ENCODE results near the gene GLIS1. TPM values are rescaled to one million over a fixed set of nuclear protein-coding genes. Genes with fewer than 3 reads are reported as not detected.

Gene GLIS1
- total and polyA plus RNA-seq, 12 donors: 0.06 to 0.10 (median 0.09) TPM; not detected in 7

- H3K4me3 ChIP-seq: no peak overlapping the region
- H3K27me3 ChIP-seq: peaks cover 0 to 14% (median 0%) of the 10 kb centered on the region in 7 donors
- DNase-seq: no peak
- H3K4me1 ChIP-seq: no peaks in the 10 kb centered on the region
- intact Hi-C loops (cut with DNase I): no loop called here
- peaks cover 0 to 11% (median 0%) of the 10 kb centered on the region in 11 donors for H3K9me3 ChIP-seq
- 87 to 92% methylated on average over 2 of the region's 2 CpGs for WGBS, 2 donors
- no peaks in the 10 kb centered on the region for H3K36me3 ChIP-seq
- ATAC-seq: no peak
- no peak overlapping the region for H3K27ac ChIP-seq
- TF ChIP-seq, protein P1, sequence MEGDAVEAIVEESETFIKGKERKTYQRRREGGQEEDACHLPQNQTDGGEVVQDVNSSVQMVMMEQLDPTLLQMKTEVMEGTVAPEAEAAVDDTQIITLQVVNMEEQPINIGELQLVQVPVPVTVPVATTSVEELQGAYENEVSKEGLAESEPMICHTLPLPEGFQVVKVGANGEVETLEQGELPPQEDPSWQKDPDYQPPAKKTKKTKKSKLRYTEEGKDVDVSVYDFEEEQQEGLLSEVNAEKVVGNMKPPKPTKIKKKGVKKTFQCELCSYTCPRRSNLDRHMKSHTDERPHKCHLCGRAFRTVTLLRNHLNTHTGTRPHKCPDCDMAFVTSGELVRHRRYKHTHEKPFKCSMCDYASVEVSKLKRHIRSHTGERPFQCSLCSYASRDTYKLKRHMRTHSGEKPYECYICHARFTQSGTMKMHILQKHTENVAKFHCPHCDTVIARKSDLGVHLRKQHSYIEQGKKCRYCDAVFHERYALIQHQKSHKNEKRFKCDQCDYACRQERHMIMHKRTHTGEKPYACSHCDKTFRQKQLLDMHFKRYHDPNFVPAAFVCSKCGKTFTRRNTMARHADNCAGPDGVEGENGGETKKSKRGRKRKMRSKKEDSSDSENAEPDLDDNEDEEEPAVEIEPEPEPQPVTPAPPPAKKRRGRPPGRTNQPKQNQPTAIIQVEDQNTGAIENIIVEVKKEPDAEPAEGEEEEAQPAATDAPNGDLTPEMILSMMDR (IDR thresholded peaks at IDR 0.05): no peak
Measured at GRCh38 chr1:53568540-53568939, 170.4 kb downstream of the GLIS1 start.

DNA sequence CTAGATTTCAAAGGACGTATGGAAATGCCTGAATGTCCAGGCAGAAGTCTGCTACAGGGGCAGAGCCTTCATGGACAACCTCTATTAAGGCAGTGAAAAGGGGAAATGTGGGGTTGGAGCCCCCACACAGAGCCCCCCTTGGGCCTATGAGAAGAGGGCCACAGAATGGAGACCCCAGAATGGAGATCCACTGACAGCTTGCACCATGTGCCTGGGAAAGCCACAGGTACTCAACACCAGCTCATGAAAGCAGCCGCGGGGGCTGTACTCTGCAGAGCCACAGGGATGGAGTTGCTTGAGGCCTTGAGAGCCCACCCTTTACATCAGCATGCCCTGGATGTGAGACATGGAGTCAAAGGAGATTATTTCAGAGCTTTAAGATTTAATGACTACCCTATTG, 171.1 kb downstream of the GLIS1 start:
- TF ChIP-seq, protein P1 (IDR thresholded peaks at IDR 0.05): no peak
- WGBS, 2 donors: 96 to 97% methylated on average over 3 of the region's 3 CpGs
- H3K36me3 ChIP-seq: no peaks in the 10 kb centered on the region
- intact Hi-C loops (cut with DNase I): no loop called here
- DNase-seq (no peak), ATAC-seq (no peak)
- H3K27ac ChIP-seq: no peak overlapping the region
- H3K4me1 ChIP-seq: no peaks in the 10 kb centered on the region
- H3K4me3 ChIP-seq: no peak overlapping the region
- H3K9me3 ChIP-seq: peaks cover 0 to 11% (median 0%) of the 10 kb centered on the region in 11 donors
- H3K27me3 ChIP-seq: peaks cover 0 to 20% (median 0%) of the 10 kb centered on the region in 7 donors

DNA sequence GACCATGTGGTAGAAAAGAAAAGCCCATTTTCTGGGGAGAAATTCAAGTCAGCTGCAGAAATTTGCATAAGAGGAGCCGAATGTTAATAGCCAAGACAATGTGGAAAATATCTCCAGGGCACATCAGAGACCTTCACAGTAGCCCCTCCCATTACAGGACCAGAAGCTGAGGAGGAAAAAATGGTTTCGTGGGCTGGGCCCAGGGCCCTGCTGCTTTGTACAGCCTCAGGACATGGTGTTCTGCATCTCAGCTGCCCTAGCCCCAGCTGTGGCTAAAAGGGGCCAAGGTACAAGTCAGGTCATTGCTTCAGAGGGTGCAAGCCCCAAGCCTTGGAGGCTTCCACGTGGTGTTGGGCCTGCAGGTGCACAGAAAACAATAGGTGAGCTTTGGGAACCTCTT, 171.5 kb downstream of the GLIS1 start:
- H3K4me3 ChIP-seq: no peak overlapping the region
- peaks cover 0 to 24% (median 4%) of the 10 kb centered on the region in 7 donors for H3K27me3 ChIP-seq
- TF ChIP-seq, protein P1 (IDR thresholded peaks at IDR 0.05): no peak
- H3K27ac ChIP-seq: no peak overlapping the region
- ATAC-seq: no peak
- peaks cover 0 to 11% (median 0%) of the 10 kb centered on the region in 11 donors for H3K9me3 ChIP-seq
- 71% methylated on average over 3 of the region's 3 CpGs for WGBS, 2 donors
- H3K4me1 ChIP-seq: no peaks in the 10 kb centered on the region
- no peak for DNase-seq
- no peaks in the 10 kb centered on the region for H3K36me3 ChIP-seq
- intact Hi-C loops (cut with DNase I): no loop called here

DNA sequence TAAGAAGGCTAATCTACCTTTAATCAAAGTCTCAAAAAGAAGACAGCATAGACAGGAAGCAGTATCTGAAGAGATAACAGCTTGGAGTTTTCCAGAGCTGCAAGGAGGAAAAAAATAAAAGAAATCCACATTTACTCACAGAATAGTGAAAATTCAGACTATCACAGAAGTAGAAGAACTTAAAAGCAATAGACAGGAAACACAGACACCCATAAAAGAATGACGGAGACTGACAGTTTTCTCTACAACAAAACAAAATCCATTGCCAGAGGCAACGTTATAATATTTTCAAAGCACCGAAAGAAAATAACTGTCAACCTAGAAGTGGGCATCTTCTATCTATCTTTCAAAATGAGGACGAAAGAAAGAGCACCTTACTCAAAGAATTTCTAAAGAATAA, 175.4 kb downstream of the GLIS1 start:
- Histone ChIP-seq H3K27ac (no peak overlapping the region), H3K36me3 (no peaks in the 10 kb centered on the region), H3K4me3 (no peak overlapping the region), H3K4me1 (no peaks in the 10 kb centered on the region), H3K27me3 (peaks cover 0 to 34% (median 15%) of the 10 kb centered on the region in 7 donors), H3K9me3 (peaks cover 0 to 11% (median 0%) of the 10 kb centered on the region in 11 donors)
- ATAC-seq (no peak), DNase-seq (no peak)
- TF ChIP-seq, protein P1 (IDR thresholded peaks at IDR 0.05): no peak
- intact Hi-C loops (cut with DNase I): no loop called here
- WGBS, 2 donors: 58 to 71% methylated on average over 4 of the region's 4 CpGs
